Renal cortex interstitium (tissue), 15 donors: ENCODE data around the gene IRX1. TPM values are rescaled to one million over a fixed set of nuclear protein-coding genes. Genes with fewer than 3 reads are reported as not detected.

Source experiments
- DNase-seq, 11 donors: peaks; one replicate each; pipeline ENCODE4 v3.0.0-alpha.2; 2013; ENCODE audit warnings: low read depth in 9 of 11, low spot score in 4 of 11; ENCODE audit errors: extremely low read depth in 1 of 11
- long read RNA-seq, 16 experiments: transcript quantifications; one replicate each; lab custom pipeline, GENCODE V29; 2026
- polyA plus RNA-seq, 3 donors: library from polyadenylated mRNA; unstranded; fragments of 120-200 nt; gene quantifications; one replicate each; pipeline ENCODE4 v1.2.1, GENCODE V29; 2013; ENCODE audit not compliant: insufficient read length in 3 of 3

The IRX1 gene
- polyA plus RNA-seq = 10 to 100 TPM; 21.6 to 45.5 (median 40.5) TPM
- long read RNA-seq, donor 1, transcript IRX1-201 (4 exons, 1,858 nt) = major isoform, 14 of 37 reads
- long read RNA-seq, donor 1, partial matches to known transcripts = 23 of 37 reads
- long read RNA-seq, donor 1, other reads (novel, unspliced or antisense) = 0 of 37 reads
- long read RNA-seq, donor 2, transcript IRX1-201 (4 exons, 1,858 nt) = major isoform, 14 of 31 reads
- long read RNA-seq, donor 2, partial matches to known transcripts = 17 of 31 reads
- long read RNA-seq, donor 2, other reads (novel, unspliced or antisense) = 0 of 31 reads
- long read RNA-seq, donor 3, transcript IRX1-201 (4 exons, 1,858 nt) = major isoform, 23 of 38 reads
- long read RNA-seq, donor 3, partial matches to known transcripts = 15 of 38 reads
- long read RNA-seq, donor 3, other reads (novel, unspliced or antisense) = 0 of 38 reads
- long read RNA-seq, donor 4, transcript IRX1-201 (4 exons, 1,858 nt) = major isoform, 25 of 35 reads
- long read RNA-seq, donor 4, partial matches to known transcripts = 10 of 35 reads
- long read RNA-seq, donor 4, other reads (novel, unspliced or antisense) = 0 of 35 reads
- long read RNA-seq, donor 5 = 0 reads
- long read RNA-seq, donor 6, transcript IRX1-201 (4 exons, 1,858 nt) = major isoform, 7 of 31 reads
- long read RNA-seq, donor 6, partial matches to known transcripts = 24 of 31 reads
- long read RNA-seq, donor 6, other reads (novel, unspliced or antisense) = 0 of 31 reads
- long read RNA-seq, donor 7, transcript IRX1-201 (4 exons, 1,858 nt) = major isoform, 11 of 31 reads
- long read RNA-seq, donor 7, partial matches to known transcripts = 15 of 31 reads
- long read RNA-seq, donor 7, other reads (novel, unspliced or antisense) = 5 of 31 reads
- long read RNA-seq, donor 8 = 0 reads
- long read RNA-seq, donor 9, transcript IRX1-201 (4 exons, 1,858 nt) = major isoform, 14 of 24 reads
- long read RNA-seq, donor 9, partial matches to known transcripts = 10 of 24 reads
- long read RNA-seq, donor 9, other reads (novel, unspliced or antisense) = 0 of 24 reads
- long read RNA-seq, donor 10, transcript IRX1-201 (4 exons, 1,858 nt) = major isoform, 14 of 26 reads
- long read RNA-seq, donor 10, partial matches to known transcripts = 12 of 26 reads
- long read RNA-seq, donor 10, other reads (novel, unspliced or antisense) = 0 of 26 reads
- long read RNA-seq, donor 11, transcript IRX1-201 (4 exons, 1,858 nt) = major isoform, 9 of 9 reads
- long read RNA-seq, donor 11, partial matches to known transcripts = 0 of 9 reads
- long read RNA-seq, donor 11, other reads (novel, unspliced or antisense) = 0 of 9 reads
- long read RNA-seq, donor 12, transcript IRX1-201 (4 exons, 1,858 nt) = major isoform, 8 of 15 reads
- long read RNA-seq, donor 12, partial matches to known transcripts = 7 of 15 reads
- long read RNA-seq, donor 12, other reads (novel, unspliced or antisense) = 0 of 15 reads
- long read RNA-seq, donor 13 = 0 reads
- long read RNA-seq, donor 14, transcript IRX1-201 (4 exons, 1,858 nt) = major isoform, 18 of 29 reads
- long read RNA-seq, donor 14, partial matches to known transcripts = 11 of 29 reads
- long read RNA-seq, donor 14, other reads (novel, unspliced or antisense) = 0 of 29 reads
- long read RNA-seq, donor 15, transcript IRX1-201 (4 exons, 1,858 nt) = major isoform, 7 of 7 reads
- long read RNA-seq, donor 15, partial matches to known transcripts = 0 of 7 reads
- long read RNA-seq, donor 15, other reads (novel, unspliced or antisense) = 0 of 7 reads
- long read RNA-seq, donor 16, transcript IRX1-201 (4 exons, 1,858 nt) = major isoform, 30 of 46 reads
- long read RNA-seq, donor 16, partial matches to known transcripts = 11 of 46 reads
- long read RNA-seq, donor 16, other reads (novel, unspliced or antisense) = 5 of 46 reads

- DNase-seq = no peak
Measured at GRCh38 chr5:3595006-3595961, at the start of gene IRX1. Gene IRX1, plus strand, starts transcription at chr5:3595832. Its CDS starts 274 bp downstream, at chr5:3596106.

- DNase-seq = no peak
Measured at GRCh38 chr5:3546028-3546427, 49.6 kb upstream of the IRX1 start.

GRCh38 chr5:3564116-3564515 lies 31.5 kb upstream of the IRX1 start:
- DNase-seq = no peak

- DNase-seq = peak in 5 of 11 donors; percentile 5 to 25 (median 8)
Measured at GRCh38 chr5:3564827-3565518, 30.7 kb upstream of the IRX1 start.

- DNase-seq = no peak
Measured at GRCh38 chr5:3584724-3585531, 10.7 kb upstream of the IRX1 start.

GRCh38 chr5:3590161-3590966 lies 5.3 kb upstream of the IRX1 start:
- no peak for DNase-seq

- no peak for DNase-seq
Measured at GRCh38 chr5:3590967-3591900, 4.4 kb upstream of the IRX1 start.

GRCh38 chr5:3592298-3592697 lies 3.3 kb upstream of the IRX1 start:
- no peak for DNase-seq

- DNase-seq = no peak
Measured at GRCh38 chr5:3593771-3594509, 1.7 kb upstream of the IRX1 start.

GRCh38 chr5:3594510-3595005 lies 1.1 kb upstream of the IRX1 start:
- no peak for DNase-seq

GRCh38 chr5:3596261-3596825 lies 711 bp downstream of the IRX1 start:
- DNase-seq = no peak

- no peak for DNase-seq
Measured at GRCh38 chr5:3596857-3597166, 1.2 kb downstream of the IRX1 start.
